GM19438 (cell line): ENCODE results near the gene DYNLRB1.
A peak's percentile ranks its signal among the peaks of the same experiment; 100 is the strongest.

ENCODE experiments used
- ATAC-seq: cut with Tn5 transposase; IDR thresholded peaks from one replicate; pipeline ENCODE4 v1.9.1; 2021; ENCODE audit warnings: low read depth; ENCODE audit not compliant: unreplicated experiment

The DYNLRB1 gene

GRCh38 chr20:34575756-34576155 lies 59.5 kb downstream of the DYNLRB1 start:
- no peak for ATAC-seq

GRCh38 chr20:34577061-34577460 lies 60.8 kb downstream of the DYNLRB1 start:
- ATAC-seq: no peak

GRCh38 chr20:34578025-34578424 lies 61.8 kb downstream of the DYNLRB1 start:
- ATAC-seq: no peak

- ATAC-seq: no peak
Observed at GRCh38 chr20:34578521-34578920, 62.3 kb downstream of the DYNLRB1 start.

- ATAC-seq: no peak
Observed at GRCh38 chr20:34579191-34579978, 63.2 kb downstream of the DYNLRB1 start.

GRCh38 chr20:34579979-34580940 lies 64.0 kb downstream of the DYNLRB1 start:
- ATAC-seq: peak; percentile 70

GRCh38 chr20:34581341-34582184 lies 65.3 kb downstream of the DYNLRB1 start:
- no peak for ATAC-seq

GRCh38 chr20:34582221-34582620 lies 66.0 kb downstream of the DYNLRB1 start:
- ATAC-seq: no peak

- ATAC-seq: no peak
Observed at GRCh38 chr20:34582911-34583310, 66.7 kb downstream of the DYNLRB1 start.

- no peak for ATAC-seq
Observed at GRCh38 chr20:34583544-34583943, 67.3 kb downstream of the DYNLRB1 start.

GRCh38 chr20:34585019-34585418 lies 68.8 kb downstream of the DYNLRB1 start:
- no peak for ATAC-seq

- ATAC-seq: no peak
Observed at GRCh38 chr20:34586488-34587163, 70.4 kb downstream of the DYNLRB1 start.
